ENCODE data around the gene PXMP4. TPM values are rescaled to one million over a fixed set of nuclear protein-coding genes. Genes with fewer than 3 reads are reported as not detected.
A peak's percentile ranks its signal among the peaks of the same experiment; 100 is the strongest.

The PXMP4 gene
- total and polyA plus RNA-seq, 12 donors, result 4.6 to 14.8 (median 12.0) TPM

DNA sequence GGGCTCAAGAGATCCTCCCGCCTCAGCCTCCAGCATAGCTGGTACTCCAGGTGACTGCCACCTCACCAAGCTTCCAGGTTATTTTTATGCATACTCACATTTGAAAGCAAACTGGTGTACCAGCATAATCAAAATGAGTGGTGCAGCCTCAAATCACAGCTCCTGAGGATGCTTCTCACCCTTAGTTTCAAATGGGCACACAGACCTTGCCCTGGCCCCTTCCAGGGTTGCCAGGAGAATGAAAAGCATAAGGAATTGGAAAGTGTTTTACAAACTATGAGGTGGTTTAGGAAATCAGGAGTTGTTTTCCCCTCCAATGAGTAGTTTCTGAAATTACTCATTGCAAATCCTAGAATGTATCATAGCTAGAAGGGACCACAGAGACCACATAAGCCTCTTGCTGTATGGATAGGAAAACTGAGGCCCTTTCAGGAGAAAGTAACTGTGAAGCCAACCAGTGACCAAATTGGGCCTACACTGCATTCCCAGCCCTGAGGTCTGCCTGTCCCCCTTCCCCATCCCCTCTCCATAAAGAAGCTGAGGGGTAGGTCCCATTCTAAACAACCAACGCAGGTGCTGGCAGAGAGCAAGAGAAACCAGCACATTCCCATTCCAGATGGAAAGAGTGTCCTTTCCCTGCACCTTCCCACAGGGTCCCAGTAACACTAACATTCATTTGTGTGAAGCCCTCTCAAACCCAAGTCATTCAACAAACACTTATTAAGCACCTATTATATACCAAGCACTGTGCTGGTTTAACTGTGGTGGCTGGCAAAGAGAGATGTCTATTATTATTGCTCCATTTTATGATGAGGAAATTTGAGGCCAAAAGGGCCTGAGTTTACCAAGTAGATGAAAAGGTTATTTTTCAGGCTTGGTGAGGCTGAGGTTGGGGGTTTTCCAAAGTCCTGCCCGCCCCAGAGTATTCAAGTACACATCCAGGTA is 31.8 kb downstream of the PXMP4 start:
- ATAC-seq (no peak), DNase-seq (no peak)
- Histone ChIP-seq H3K27me3 (no peaks in the 10 kb centered on the region), H3K9me3 (no peaks in the 10 kb centered on the region), H3K4me1 (peaks cover 1 to 47% (median 20%) of the 10 kb centered on the region in 9 donors), H3K36me3 (no peaks in the 10 kb centered on the region), H3K4me3 (no peak overlapping the region), H3K27ac (peak overlapping the region in 5 of 10 donors; percentile 6 to 31 (median 19))
- TF ChIP-seq CTCF (IDR thresholded peaks at IDR 0.05), result no peak
- intact Hi-C loops (cut with DNase I), result loop anchor here in 1 of 10 donors (5.0 kb wide), 1 partner anchor 44 kb away; the partner anchor contains the start of gene ZNF341
- WGBS, 2 donors, result 70 to 82% methylated on average over 3 of the region's 3 CpGs

DNA sequence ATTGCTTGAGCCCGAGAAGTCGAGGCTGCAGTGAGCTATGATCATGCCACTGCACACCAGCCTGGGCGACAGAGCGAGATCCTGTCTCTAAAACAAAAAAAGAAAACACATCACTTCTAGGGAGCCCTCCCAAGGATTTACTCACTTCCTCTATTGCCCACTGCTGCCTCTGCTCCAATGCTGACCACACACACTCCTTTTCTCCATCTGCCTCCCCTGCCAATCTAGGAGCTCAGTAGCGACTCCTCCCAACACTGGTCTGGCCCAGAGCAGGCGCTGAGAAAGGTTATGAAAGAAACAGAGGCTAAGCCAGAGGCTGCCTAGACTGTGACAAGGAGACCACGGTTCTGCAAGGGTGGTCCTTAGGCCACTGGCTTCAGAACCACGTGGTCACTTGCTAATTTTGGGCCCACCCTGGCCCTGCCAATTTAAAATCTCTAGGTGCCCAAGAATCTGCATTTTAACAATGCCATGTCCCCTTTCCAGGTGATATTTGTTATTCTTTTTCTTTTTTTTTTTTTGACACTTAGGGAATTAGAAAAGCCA is 32.7 kb downstream of the PXMP4 start:
- intact Hi-C loops (cut with DNase I), result loop anchor here in 1 of 10 donors (5.0 kb wide), 1 partner anchor 45 kb away; the partner anchor contains the start of gene ZNF341
- Histone ChIP-seq H3K4me1 (peaks cover 0 to 47% (median 20%) of the 10 kb centered on the region in 9 donors), H3K9me3 (no peaks in the 10 kb centered on the region), H3K4me3 (no peak overlapping the region), H3K27me3 (no peaks in the 10 kb centered on the region), H3K36me3 (no peaks in the 10 kb centered on the region), H3K27ac (peak overlapping the region in 5 of 10 donors; percentile 10 to 56 (median 36))
- TF ChIP-seq CTCF (IDR thresholded peaks at IDR 0.05), result no peak
- DNase-seq (no peak), ATAC-seq (no peak)
- WGBS, 2 donors, result 74 to 77% methylated on average over 8 of the region's 8 CpGs

- peaks cover 0 to 47% (median 20%) of the 10 kb centered on the region in 9 donors for H3K4me1 ChIP-seq
- H3K27ac ChIP-seq, result peak overlapping the region in 8 of 10 donors; percentile 10 to 56 (median 36)
- no peaks in the 10 kb centered on the region for H3K27me3 ChIP-seq
- H3K36me3 ChIP-seq, result no peaks in the 10 kb centered on the region
- TF ChIP-seq CTCF (IDR thresholded peaks at IDR 0.05), result no peak
- DNase-seq (no peak), ATAC-seq (no peak)
- H3K9me3 ChIP-seq, result no peaks in the 10 kb centered on the region
- WGBS, 2 donors, result 83% methylated on average over 14 of the region's 14 CpGs
- intact Hi-C loops (cut with DNase I), result loop anchor here in 1 of 10 donors (5.0 kb wide), 1 partner anchor 45 kb away; the partner anchor contains the start of gene ZNF341
- peak overlapping the region in 6 of 10 donors; percentile 30 to 50 (median 42) for H3K4me3 ChIP-seq
Measured at GRCh38 chr20:33686984-33687366, 33.1 kb downstream of the PXMP4 start.
